GM19351 (cell line): Measurements from ENCODE around the gene HDAC1.

Experiments
- ATAC-seq: cut with Tn5 transposase; IDR thresholded peaks from one replicate; pipeline ENCODE4 v1.9.1; 2021; ENCODE audit warnings: mild to moderate bottlenecking, moderate library complexity; ENCODE audit not compliant: unreplicated experiment

Gene HDAC1

DNA sequence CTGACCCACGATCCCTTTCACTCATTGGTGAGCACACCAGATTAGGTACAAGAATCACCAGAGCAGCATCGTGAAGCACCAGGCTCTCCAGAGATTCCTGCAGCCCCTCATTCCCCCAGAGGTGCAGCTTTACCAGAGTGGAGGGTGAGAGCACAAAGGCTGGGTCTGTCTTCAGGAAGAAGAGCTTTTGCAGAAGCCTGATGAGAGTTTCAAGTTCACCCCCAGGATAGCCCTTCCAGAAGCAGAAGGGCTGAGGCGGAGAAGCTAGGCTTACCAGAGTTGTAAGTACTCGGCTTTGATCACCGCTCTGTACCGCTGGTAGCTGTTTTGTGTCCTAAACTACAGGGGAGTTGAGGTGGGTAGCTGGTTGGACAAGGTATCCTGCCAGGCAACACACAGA lies 73.6 kb downstream of the HDAC1 start:
- no peak for ATAC-seq

- no peak for ATAC-seq
These were observed 76.2 kb downstream of the HDAC1 start for GRCh38 chr1:32367912-32368635.

DNA sequence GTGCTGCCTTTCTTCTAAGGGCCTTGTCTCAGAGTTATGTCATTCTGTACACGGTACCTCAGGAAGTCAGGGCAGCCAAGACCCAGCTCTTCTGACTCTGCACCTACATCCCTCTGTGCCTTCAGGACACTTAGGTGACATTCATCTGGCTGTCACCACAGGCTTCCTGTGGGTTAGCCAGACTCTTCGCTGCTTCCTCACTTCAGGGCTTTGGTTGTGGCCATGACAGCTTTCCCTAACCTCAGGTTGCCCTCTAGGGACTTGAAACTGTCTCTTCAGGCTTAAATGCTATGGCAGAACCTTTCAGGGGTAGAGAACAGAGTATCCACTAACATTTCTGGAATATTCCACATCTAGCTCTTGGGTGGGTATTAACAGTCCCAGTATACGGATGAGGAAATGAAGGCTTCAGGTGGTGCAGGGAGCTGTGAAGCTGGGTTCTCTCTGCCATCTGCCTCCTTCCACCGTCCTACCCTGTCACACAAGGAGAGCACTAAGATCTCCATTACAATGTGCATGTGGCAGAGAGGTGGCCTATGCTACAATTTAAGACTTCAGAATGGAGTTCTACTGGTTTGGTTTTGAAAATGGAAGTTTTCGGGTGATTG lies 80.4 kb downstream of the HDAC1 start:
- no peak for ATAC-seq

DNA sequence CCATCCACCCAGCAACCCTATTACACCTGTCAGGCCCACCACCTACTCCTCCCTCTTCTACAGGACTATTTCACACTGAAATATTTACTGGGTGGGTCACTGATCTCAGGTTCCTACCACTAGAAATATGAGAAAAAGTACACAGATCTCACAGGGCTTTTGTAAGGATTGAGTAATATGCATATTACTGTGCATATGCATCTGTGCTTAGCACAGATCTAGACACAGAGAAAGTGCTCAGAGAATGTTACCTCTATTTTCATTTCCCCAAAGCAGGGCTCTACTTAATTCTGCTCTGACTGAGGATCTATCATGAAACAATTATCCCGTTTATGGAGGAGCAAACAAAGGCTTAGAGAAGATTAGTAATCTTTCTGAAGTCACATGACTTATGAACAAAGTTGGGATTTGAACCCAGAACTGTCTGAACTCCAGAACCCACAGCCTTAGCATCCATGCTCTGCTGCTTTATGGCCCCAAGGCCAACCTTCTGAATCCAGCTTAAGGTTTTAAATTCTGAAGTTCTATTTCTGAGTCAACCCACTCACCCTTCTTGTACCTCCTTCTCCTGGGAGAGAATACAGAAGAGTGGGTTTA lies 82.2 kb downstream of the HDAC1 start:
- no peak for ATAC-seq

DNA sequence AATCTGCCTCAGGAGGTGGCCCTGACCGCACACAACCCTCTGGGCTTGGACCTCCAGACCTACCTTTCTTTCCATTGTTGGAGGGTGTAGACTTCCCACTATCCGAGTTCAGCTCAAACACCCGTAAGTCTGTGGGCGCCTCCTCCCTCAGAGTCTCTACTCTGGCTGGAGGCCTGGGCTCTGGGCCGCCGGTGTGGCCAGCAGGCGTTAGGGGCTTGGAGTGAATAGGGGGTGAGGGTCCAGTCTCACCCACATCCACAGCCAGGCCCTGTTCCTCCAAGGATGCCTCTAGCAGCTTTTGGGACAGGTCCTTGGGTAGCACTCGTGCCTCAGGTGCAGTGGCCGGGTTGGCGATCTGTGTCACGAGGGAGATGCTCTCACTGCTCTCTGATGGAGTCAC lies 84.3 kb downstream of the HDAC1 start:
- no peak for ATAC-seq

DNA sequence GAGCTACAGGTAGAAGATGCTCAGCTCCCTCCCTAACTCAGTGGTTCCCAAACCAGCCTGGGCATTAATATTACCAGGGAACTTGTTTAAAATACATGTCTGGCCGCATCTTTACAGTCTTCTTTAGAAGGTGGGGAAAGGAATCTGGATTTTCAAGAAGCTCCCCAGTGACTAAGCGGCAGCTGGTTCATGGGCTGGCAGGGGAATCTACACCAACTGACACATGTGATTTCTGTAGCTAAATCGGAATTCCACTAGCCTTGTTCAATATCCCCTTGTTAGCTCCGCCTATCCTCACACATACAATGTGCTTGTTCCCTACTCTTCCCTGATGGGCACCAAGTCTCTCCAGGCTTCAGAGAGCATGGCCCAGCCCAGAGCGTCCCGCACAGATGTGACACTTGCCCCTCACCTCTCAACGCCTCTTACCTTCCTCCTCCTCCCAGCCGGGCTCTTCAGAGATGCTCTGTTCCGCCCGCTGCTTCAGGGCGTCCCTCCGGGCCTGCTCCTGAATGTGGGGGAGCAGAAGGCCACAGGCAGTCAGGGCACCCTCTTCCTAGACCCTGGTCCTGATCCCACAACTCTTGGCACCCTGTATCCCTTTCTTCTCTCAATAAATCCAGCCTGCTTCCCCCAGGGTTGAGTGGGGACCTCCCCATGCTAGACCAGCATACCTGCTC lies 85.8 kb downstream of the HDAC1 start:
- ATAC-seq: no peak

DNA sequence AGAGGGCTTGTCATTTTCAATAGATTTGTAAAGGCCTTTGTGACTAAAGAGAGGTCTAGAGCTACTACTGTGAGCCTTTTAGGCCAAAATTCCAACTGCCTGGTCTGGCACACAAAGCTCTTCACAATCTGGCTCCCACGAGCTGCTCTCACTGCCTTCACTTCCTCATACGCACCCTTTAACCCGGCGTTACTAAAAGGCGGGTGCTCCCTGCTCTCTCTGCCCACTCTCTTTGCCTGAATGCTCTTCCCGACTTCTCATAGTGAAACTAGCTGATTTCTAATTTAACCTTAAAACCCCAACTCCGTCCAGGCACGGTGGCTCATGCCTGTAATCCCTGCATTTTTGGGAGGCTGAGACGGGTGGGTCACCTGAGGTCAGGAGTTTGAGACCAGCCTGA lies 88.2 kb downstream of the HDAC1 start:
- no peak for ATAC-seq
